ENCODE measurements around the gene KRTAP25-1.

Gene KRTAP25-1, protein sequence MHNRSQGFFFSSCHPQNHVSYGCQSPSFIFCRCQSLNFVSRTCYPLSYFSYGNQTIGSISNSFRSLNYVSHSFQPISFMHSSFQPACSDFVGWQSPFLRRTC

GRCh38 chr21:30289215-30289614, at the start of gene KRTAP25-1:
KRTAP25-1 (minus strand) TSS chr21:30289514; CDS start chr21:30289490, 24 bp downstream.
- DNase-seq = no peak

DNA sequence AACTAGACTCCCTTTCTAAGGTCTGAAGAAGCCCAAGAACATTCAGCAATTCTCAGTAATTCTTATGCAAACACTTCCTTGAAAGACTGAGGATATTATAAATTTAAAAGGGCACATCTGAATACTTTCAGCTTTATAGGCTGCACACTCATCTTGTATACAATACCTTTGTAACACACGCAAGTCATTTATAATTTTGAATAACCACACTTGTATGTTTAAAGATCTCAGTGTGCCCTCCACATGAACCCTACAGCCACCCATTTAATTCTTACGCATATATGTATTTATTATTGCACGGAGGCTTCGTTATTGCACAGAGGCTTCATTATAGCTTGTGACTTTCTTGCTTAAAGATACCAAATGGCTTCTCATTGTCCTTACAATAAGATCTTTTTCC, 49.4 kb upstream of the KRTAP25-1 start:
- DNase-seq = no peak

- DNase-seq = no peak
Observed at GRCh38 chr21:30337772-30338171, 48.5 kb upstream of the KRTAP25-1 start.

DNA sequence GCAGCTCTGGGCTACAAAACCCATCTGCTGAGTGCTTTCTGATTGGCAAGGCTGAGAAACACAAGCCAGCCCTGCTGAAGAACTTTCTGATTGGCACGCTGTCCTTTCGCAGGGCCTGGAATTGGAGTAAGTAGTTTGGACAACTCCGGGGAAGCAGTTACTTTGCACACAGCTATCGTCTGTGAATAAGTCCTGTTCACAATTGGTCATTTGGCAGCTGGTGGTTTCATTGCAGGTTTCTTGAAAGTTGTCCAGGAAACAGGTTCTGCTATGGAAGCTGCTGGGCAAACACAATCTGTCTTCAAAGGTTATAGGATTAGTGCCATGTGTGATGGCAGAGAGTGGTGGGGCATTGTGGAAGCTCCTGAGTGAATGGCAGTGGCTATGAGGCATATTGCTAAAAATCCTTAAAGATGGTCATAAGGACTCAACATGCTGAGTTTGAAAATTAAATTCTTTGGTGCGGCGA, 48.0 kb upstream of the KRTAP25-1 start, which contains the start of gene KRTAP27-1:
Gene KRTAP27-1 (minus strand): TSS at position 419 of the 469 bp plus-strand sequence. CDS start 26 bp downstream, at position 393.
- no peak for DNase-seq

DNA sequence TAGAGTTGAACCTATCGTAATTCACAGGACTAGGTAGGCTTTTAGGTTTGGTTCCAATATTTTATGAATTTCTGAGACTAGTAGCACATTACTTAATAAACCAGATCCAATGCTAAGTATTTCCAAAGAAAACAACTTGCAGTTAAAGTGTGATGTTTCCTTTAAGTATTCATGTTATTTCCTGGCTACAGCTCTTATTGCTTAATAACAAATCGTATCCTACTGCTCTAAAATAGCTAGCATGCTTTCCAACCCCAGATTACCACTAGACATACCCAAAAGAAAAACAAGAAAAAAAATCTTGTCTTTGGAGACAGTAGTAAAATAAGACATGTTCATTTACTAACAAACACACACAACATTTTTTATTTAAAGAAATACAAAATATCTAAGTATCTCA, 47.3 kb upstream of the KRTAP25-1 start:
- peak; percentile 55 for DNase-seq

DNA sequence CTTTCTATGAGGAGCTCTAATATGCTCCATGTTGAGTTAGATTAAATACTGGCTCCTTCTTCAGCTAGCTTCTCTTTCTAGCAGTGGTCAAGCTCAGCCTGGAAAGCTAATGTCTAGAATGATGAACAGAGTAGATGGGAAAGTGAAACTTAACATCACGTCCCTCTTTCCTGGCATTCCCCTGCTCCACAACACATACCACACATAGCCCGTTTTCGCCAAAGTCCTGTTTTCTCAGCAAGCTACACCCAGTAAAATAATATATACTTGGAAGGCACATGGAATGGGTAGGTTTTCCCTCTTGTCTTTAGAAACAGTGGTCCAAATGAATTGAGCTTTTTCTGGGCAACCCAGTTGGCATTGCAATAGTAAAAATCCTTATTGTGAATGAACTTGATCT, 44.4 kb upstream of the KRTAP25-1 start:
- no peak for DNase-seq

DNA sequence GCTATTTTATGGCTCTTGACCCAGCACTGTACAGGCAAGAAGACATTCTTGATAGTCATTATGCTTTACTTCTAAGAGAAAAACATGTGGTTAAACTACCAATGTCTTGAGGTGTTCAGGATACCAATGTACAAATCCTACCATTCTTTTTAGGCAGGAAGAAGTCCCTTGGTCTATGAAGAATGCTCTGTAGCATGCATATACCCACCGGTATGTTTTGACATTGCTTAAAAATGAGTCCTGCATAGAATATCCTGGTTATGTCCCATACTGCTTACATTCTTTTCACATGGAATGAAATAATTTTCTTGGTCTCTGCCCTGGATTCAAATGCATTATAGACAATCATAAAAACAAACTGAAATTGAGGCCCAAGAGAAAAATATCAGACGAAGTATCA, 43.4 kb upstream of the KRTAP25-1 start:
- peak; percentile 16 for DNase-seq

- DNase-seq = peak; percentile 34
Observed at GRCh38 chr21:30329203-30329875, 40.0 kb upstream of the KRTAP25-1 start.

DNA sequence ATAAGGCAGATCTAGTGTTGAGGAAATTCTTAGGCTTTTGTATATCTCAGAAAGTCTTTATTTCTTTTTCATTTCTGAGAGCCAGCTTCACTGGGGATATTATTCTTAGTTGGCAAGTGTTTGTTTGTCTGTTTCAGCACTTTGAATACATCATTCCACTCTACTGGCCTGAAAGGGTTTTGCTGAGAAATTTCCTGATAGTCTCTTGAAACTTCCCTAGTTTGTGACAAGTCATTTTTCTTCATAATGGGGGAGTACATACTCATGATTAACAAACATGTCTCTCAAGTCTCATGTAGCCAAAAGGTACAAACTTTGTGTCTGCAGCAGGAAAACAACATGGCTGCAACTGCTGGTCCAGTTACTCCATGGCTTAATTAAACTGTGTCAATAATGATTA, 37.1 kb upstream of the KRTAP25-1 start:
- DNase-seq = no peak

- no peak for DNase-seq
Observed at GRCh38 chr21:30320215-30320614, 30.9 kb upstream of the KRTAP25-1 start, which contains the start of gene KRTAP26-1. KRTAP26-1 (minus strand) TSS chr21:30320315; CDS start chr21:30320035, 280 bp downstream.

DNA sequence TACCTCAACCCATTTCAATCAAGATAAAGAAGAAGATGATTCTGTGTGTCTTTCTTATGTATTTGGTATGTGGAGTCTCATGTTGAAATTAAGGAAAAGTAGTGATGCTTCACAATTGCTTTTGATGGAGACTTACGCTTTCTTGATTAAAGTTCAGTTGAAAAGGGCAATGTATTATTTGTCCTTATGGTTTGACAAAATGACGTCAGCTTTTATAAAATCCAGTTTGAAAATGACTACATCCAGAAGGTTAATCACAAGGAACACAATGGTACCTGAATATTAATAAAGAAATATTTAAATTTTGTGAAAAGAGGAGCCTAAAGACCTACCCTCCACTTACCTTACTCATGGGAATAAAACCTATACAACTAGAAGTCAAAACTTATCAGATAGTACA, 26.4 kb upstream of the KRTAP25-1 start:
- DNase-seq = no peak

DNA sequence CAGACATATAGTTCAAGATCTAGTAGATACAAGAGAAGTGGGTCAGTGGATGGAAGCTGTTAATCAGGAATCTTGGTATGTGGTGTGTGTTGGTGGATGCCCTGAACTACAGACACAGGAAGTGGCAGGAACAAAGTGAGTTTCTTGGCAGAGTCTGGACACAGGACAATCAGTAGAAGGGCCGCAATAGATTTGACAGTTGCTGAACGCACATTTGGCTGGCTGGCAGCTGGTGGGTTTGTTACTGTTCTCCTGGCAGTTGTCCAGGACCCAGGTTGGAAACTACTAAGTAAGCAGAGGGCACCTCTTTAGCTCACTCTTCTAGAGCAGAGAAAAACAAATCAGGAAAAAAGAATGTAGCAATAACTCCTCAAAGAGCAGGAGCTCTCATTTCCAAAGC, 17.6 kb upstream of the KRTAP25-1 start:
- no peak for DNase-seq

DNA sequence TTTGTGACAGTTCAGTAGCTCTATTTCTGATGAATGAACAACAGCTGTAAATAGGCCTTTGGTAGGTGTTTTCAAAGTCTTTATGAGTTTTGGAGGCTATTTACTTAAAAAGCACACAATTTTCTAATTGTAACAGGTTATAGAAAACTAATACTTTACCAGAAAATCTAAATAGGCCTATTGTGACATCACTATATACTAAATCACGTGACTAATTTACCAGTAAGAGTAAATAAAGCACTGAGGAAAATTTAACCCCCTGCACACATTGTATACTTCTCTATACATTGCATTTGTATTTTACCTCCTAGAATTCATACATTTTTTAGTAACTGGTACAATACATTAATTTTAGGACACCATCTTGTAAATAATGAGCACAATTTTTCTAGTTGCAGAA, 15.8 kb upstream of the KRTAP25-1 start:
- DNase-seq = no peak

GRCh38 chr21:30282850-30283249, 6.5 kb downstream of the KRTAP25-1 start, which contains the start of gene KRTAP24-1:
KRTAP24-1 (minus strand) TSS chr21:30282950; CDS start chr21:30282932, 18 bp downstream.
- DNase-seq = no peak

GRCh38 chr21:30271611-30272010, 17.7 kb downstream of the KRTAP25-1 start:
- DNase-seq = no peak

DNA sequence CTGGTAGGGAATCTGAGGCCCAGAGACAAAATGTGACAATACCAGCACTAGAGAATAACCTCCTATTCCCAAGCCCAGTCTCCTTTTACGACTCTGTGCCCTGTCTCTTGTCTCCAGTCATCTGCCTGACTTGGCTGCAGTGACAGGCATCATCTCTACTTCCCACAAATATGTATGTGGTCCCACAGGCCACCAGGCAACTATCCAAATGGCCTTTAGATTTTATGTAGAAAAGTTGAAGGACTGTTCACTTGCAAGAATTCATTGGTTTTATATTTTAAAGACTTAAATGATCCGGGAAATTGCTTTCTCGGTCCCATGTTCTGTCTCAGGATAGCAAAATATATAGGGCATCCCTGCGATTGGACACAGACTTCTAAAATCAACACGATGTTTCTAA, 18.2 kb downstream of the KRTAP25-1 start:
- peak; percentile 6 for DNase-seq

- DNase-seq = no peak
Observed at GRCh38 chr21:30269803-30270530, 19.3 kb downstream of the KRTAP25-1 start.

- no peak for DNase-seq
Observed at GRCh38 chr21:30268608-30269197, 20.6 kb downstream of the KRTAP25-1 start.

GRCh38 chr21:30257773-30258172, 31.5 kb downstream of the KRTAP25-1 start:
- peak; percentile 42 for DNase-seq

DNA sequence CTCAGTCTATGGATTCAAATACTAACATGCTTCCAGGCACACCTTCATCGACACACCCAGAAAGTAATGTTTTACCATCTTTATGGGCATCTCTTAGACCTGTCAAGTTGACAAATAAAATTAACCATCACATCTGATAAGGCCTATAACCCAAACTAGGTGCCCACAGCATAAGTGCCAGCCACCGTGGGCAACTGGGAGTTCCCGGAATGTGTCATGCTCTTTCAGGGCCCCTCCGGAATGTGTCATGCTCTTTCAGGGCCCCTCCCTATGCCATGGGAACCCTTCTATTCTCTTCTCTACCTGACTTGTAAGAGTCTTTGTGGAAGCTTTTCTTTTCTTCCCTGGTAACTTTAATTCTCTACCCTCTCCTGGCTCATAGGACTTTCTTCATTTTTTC, 33.2 kb downstream of the KRTAP25-1 start:
- no peak for DNase-seq

GRCh38 chr21:30255679-30256078, 33.6 kb downstream of the KRTAP25-1 start:
- DNase-seq = no peak

DNA sequence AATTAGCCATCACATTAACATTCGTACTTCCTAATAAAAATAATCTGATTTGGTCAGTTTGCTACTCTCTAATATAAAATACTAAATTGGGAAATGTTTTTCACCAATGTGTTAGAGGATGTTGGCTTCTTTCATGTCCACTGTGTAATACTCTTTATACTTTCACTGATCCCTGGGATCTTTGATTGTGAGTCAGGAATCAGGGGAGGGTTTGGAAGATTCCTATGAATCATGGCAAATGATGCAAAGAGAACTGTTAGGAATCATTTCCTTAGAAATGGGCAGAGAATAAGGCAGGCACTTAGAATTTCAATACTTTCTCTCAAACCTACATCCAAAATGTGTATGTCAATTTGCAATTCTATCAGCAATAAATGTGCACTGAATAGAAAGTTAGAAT, 37.5 kb downstream of the KRTAP25-1 start:
- peak; percentile 8 for DNase-seq

GRCh38 chr21:30249936-30250335, 39.4 kb downstream of the KRTAP25-1 start:
- no peak for DNase-seq
